ENCODE results near the gene KLF11. TPM values are rescaled to one million over a fixed set of nuclear protein-coding genes. Genes with fewer than 3 reads are reported as not detected.

KLF11 gene
- total RNA-seq, 6 donors from 2014 or later, result 14.3 to 38.7 (median 23.4) TPM

- DNase-seq (no peak), ATAC-seq (ENCODE audit: low FRiP score in 2 of 2) (peak in 1 of 2 donors; percentile 25)
- TF ChIP-seq POLR2AphosphoS5 (IDR thresholded peaks at IDR 0.05), result no peak
- no peak for TF ChIP-seq CTCF (IDR thresholded peaks at IDR 0.05)
- no peak for TF ChIP-seq POLR2A (IDR thresholded peaks at IDR 0.05)
- TF ChIP-seq EP300 (IDR thresholded peaks at IDR 0.05), result no peak
- H3K27ac ChIP-seq, result peak overlapping the region; percentile 75 to 84 (median 79)
- no peak overlapping the region for H3K4me3 ChIP-seq
- no peaks in the 10 kb centered on the region for H3K9me3 ChIP-seq
- no peaks in the 10 kb centered on the region for H3K36me3 ChIP-seq
- WGBS, 2 donors, result 41 to 49% methylated on average over 3 of the region's 3 CpGs
- H3K4me1 ChIP-seq, result peaks cover 40 to 69% (median 57%) of the 10 kb centered on the region in 4 donors
- no peaks in the 10 kb centered on the region for H3K27me3 ChIP-seq
Measured at GRCh38 chr2:10035053-10035422, 8.3 kb upstream of the KLF11 start.

GRCh38 chr2:10035633-10036032 lies 7.7 kb upstream of the KLF11 start:
- no peak for ATAC-seq (ENCODE audit: low FRiP score in 2 of 2)
- no peak for DNase-seq
- no peaks in the 10 kb centered on the region for H3K27me3 ChIP-seq
- peak overlapping the region; percentile 75 to 84 (median 79) for H3K27ac ChIP-seq
- H3K9me3 ChIP-seq, result no peaks in the 10 kb centered on the region
- H3K36me3 ChIP-seq, result no peaks in the 10 kb centered on the region
- peaks cover 45 to 69% (median 55%) of the 10 kb centered on the region in 4 donors for H3K4me1 ChIP-seq
- 49 to 51% methylated on average over 4 to 5 of the region's 5 CpGs for WGBS, 2 donors
- H3K4me3 ChIP-seq, result no peak overlapping the region
- TF ChIP-seq EP300 (IDR thresholded peaks at IDR 0.05), result no peak
- TF ChIP-seq POLR2AphosphoS5 (IDR thresholded peaks at IDR 0.05), result no peak
- no peak for TF ChIP-seq CTCF (IDR thresholded peaks at IDR 0.05)
- no peak for TF ChIP-seq POLR2A (IDR thresholded peaks at IDR 0.05)

- TF ChIP-seq POLR2AphosphoS5 (IDR thresholded peaks at IDR 0.05) (peak; percentile 13 to 44), CTCF (IDR thresholded peaks at IDR 0.05) (peak; percentile 46 to 77 (median 72)), POLR2A (IDR thresholded peaks at IDR 0.05) (peak in 1 of 4 donors; percentile 15), EP300 (IDR thresholded peaks at IDR 0.05) (peak in 1 of 4 donors; percentile 42)
- WGBS, 2 donors, result 25 to 26% methylated on average over 7 to 11 of the region's 14 CpGs
- Histone ChIP-seq H3K27ac (peak overlapping the region; percentile 75 to 84 (median 79)), H3K4me3 (no peak overlapping the region), H3K36me3 (no peaks in the 10 kb centered on the region), H3K27me3 (no peaks in the 10 kb centered on the region), H3K4me1 (peaks cover 48 to 68% (median 56%) of the 10 kb centered on the region in 4 donors), H3K9me3 (no peaks in the 10 kb centered on the region)
- ATAC-seq (ENCODE audit: low FRiP score in 2 of 2) (peak; percentile 71 to 84), DNase-seq (peak; percentile 81 to 88)
Measured at GRCh38 chr2:10036095-10036884, 7.1 kb upstream of the KLF11 start.

GRCh38 chr2:10038123-10038522 lies 5.2 kb upstream of the KLF11 start:
- WGBS, 2 donors, result 82 to 89% methylated on average over 8 to 10 of the region's 10 CpGs
- Histone ChIP-seq H3K4me3 (no peak overlapping the region), H3K27ac (peak overlapping the region; percentile 70 to 92 (median 84)), H3K27me3 (no peaks in the 10 kb centered on the region), H3K36me3 (no peaks in the 10 kb centered on the region), H3K9me3 (no peaks in the 10 kb centered on the region), H3K4me1 (peaks cover 63 to 83% (median 70%) of the 10 kb centered on the region in 4 donors)
- TF ChIP-seq EP300 (IDR thresholded peaks at IDR 0.05), result no peak
- TF ChIP-seq CTCF (IDR thresholded peaks at IDR 0.05), result no peak
- no peak for TF ChIP-seq POLR2AphosphoS5 (IDR thresholded peaks at IDR 0.05)
- TF ChIP-seq POLR2A (IDR thresholded peaks at IDR 0.05), result no peak
- ATAC-seq (ENCODE audit: low FRiP score in 2 of 2), result no peak
- no peak for DNase-seq

Measured in upper lobe of left lung (tissue), 6 donors.